Activated CD4-positive, alpha-beta T cell treated with anti-CD3 and anti-CD28 coated beads for 1 hour (primary cell): ENCODE data around the gene EEF1AKMT3.

Experiments used
- DNase-seq: peaks from one replicate; pipeline ENCODE4 v3.0.0-alpha.2; 2020

The EEF1AKMT3 gene

DNA sequence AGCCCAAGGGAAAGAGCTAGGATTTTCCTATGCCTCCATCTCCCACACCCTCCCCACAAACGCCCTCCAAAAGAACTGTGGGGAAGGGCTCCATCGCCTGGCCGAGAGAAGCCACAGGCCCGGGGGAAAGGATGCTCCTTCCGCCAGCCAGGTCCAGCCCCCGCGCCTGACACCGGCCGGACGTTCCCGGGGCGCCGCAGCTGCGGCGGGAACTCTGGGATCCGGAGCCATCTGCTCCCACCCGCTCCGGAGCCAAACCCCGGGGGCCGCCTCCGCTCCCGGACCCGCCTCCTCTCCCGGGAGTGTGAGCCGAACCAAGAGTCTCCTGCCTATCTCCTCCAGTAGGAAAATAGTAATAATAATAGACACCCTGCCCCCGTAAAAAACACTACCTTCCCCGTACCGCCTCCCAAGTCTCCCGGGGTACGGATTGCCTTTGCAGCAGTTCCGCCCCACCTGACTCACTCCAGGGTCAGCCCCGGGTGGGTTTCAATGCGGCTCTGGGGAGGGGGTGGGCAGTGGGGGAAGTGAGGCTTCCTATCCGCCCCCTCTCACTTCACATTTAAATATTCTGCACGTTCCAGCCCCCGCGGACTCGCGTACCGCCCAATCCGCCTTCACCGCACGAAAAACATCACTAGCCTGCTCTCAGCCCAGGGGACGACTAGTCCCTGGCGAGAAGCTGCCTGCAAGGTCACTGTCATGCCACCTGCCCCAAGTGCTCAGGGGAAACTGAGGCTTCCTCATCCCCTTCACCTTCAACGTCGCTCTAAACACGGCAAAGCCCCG, 36.3 kb upstream of the EEF1AKMT3 start:
- DNase-seq: no peak

DNA sequence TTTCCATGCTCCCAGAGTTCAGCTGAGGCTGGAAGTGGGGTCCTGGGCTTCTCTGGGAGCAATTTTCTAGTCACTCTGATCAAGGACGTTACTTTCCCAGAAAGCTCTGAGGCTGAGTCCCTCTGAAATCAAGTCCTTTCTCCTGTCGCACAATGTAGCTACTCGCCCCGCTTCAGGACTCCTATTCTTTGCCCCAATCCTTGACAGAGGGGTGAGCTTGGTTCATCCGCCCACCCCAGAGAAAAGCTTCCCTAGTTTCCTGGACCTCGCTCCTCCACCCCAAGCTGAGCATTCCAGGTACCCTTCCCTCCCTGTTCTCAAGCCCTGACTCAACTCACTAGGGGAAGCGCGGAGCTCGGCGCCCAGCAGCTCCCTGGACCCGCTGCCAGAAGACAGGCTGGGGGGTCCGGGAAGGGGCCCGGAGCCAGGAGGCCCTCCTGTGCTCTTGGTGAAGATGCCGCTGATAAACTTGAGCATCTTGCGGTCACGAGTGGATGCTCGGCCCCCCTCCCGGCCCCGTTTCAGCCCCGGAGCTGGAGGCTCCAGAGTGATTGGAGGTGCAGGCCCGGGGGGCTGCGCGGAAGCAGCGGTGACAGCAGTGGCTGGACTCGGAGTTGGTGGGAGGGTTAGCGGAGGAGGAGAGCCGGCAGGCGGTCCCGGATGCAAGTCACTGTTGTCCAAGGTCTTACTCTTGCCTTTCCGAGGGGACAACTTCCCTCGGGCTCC, 35.5 kb upstream of the EEF1AKMT3 start:
- no peak for DNase-seq

DNA sequence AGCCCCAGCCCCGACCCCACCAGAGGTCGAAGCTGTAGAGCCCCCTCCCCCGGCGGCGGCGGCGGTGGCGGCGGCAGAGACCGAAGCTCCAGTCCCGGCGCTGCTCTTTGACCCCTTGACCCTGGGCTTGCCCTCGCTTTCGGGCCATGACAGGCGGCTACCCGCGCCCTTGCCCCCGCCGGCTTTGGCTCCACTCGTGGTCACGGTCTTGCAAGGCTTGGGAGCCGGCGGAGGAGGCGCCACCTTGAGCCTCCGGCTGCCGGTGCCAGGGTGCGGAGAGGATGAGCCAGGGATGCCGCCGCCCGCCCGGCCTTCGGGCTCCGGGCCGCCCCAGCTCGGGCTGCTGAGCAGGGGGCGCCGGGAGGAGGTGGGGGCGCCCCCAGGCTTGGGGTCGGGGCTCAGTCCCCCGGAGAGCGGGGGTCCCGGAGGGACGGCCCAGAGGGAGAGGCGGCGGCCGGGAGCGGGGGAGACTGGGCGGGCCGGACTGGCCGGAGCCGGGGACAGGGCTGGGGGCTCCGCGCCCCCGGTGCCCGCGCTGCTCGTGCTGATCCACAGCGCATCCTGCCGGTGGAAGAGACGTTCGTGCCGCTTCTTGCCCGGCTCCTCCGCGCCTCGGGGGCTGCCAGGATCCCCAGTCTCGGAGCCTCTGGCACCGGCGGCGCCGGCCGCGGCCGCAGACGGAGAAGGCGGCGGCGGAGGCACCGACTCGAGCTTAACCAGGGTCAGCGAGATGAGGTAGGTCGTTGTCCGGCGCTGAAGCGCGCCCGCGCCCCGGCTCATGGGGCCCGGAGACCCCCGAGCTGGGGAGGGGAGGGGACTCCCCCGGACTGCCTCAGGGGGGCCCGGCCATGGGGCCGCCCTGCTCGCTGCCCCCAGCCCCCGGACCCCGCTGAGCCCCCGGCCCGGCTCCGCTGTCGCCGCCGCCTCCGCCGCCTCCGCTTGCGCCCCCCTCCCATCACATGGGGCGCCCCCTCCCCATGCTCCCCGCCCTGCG, 34.6 kb upstream of the EEF1AKMT3 start:
- DNase-seq: no peak

GRCh38 chr12:57738661-57739237, 33.7 kb upstream of the EEF1AKMT3 start, which contains the start of gene AGAP2:
AGAP2 (minus strand) TSS chr12:57738742; CDS start chr12:57738246, 496 bp downstream.
- DNase-seq: no peak

DNA sequence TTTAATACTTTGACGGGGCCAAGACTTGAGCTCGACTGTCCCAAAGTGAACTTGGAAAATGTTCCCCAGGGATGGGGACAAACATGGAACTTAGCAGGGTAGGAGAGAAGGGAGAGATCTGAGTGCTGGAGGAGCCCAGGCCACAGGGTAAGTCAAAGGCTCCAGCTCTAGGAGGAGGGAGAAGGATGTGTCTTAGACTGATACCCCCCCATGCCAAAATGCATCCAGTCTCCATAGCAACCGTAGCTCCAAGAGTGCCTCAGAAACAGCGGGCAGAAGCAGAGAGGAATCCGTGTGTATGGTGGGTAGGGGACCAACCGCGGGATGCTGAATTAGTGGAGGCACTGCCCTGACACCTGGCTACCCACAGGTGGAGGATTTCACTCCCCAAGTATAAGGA, 33.0 kb upstream of the EEF1AKMT3 start:
- DNase-seq: no peak

DNA sequence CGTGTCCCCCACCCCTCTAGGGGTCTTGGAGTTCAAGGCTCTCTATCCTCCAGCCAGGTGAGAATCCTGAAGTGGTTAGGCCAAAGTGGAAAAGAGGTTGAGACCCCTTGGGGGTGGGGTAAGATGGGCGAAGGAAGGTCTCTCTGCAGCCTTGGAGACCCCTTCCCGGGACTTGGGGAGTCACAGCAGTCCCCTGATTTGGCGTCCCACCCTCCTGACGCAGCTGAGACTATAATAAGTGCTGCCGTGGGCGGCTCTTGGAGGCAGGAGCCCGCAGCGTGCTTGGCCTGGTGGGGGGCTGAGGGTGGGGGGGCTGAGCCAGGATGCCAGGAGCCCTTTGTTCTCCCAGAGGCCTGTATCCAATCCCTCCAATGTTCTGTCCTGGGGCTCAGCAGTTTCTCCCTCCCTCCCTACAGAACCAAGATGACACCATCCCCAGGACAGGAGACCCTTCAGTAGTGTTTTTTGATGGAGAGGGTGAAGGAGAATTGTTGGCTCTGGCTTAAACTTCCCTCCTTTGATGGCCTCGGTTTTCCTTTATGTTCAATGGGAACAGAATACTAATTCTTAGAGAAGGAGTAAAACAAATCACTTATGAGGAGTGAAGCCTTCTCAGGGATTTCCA, 32.4 kb upstream of the EEF1AKMT3 start:
- DNase-seq: no peak

GRCh38 chr12:57740656-57741412, 31.6 kb upstream of the EEF1AKMT3 start:
- DNase-seq: peak; percentile 64

DNA sequence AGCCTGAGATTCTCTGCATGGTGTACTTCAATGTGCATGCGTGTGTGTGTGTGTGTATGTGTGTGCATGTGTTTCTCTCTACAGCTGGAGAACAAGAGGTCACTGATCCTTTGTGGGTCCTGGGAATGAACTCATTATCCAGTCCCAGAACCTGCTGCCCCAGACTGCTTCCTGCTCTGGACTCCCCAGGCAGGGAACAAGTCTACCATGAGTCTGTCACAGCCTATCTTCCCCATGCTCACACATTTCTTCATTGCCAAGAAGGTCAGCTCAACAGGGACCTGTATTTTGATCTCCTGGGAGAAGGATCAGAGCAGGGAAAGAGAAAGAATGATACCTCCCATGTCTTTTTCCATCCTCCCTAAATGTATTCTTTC, 31.0 kb upstream of the EEF1AKMT3 start:
- no peak for DNase-seq

- peak; percentile 63 for DNase-seq
Measured at GRCh38 chr12:57741844-57742738, 30.3 kb upstream of the EEF1AKMT3 start.

GRCh38 chr12:57743769-57744168, 28.6 kb upstream of the EEF1AKMT3 start:
- DNase-seq: no peak

DNA sequence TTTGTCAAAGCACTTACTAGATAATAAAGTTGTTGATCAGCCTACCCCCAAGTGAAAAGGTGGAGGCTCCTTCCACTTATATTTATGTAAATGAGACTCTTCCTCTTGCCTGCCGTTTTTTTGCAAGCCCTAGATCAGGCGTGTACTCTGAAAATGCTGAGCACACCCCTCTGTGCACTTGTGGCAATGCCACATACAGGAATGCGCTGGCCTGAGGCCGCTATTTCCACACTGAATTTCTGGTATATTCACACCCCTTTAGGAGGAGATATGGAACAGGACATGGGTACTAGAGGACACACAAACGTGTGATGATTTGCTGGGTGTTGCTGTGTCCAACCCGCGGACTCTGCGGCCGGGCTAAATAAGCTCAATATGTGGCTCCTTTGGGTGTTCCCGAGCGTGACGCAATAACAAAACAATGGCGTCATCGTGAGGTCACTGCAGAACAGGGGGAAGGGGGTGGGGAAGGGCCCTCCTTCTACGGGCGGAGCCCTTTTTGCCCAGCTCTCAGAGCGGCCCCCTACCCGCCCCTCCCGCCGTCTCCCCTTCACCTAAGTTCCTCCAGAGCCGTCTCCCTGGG, 28.1 kb upstream of the EEF1AKMT3 start:
- peak; percentile 58 for DNase-seq

- DNase-seq: peak; percentile 90
Measured at GRCh38 chr12:57744777-57745484, 27.5 kb upstream of the EEF1AKMT3 start, which contains the start of gene TSPAN31. TSPAN31 (plus strand) TSS chr12:57745039; CDS start chr12:57745155, 116 bp downstream.

GRCh38 chr12:57745485-57745881, 26.9 kb upstream of the EEF1AKMT3 start:
- no peak for DNase-seq

GRCh38 chr12:57746025-57746424, 26.4 kb upstream of the EEF1AKMT3 start:
- no peak for DNase-seq

- DNase-seq: no peak
Measured at GRCh38 chr12:57749061-57749460, 23.4 kb upstream of the EEF1AKMT3 start.

DNA sequence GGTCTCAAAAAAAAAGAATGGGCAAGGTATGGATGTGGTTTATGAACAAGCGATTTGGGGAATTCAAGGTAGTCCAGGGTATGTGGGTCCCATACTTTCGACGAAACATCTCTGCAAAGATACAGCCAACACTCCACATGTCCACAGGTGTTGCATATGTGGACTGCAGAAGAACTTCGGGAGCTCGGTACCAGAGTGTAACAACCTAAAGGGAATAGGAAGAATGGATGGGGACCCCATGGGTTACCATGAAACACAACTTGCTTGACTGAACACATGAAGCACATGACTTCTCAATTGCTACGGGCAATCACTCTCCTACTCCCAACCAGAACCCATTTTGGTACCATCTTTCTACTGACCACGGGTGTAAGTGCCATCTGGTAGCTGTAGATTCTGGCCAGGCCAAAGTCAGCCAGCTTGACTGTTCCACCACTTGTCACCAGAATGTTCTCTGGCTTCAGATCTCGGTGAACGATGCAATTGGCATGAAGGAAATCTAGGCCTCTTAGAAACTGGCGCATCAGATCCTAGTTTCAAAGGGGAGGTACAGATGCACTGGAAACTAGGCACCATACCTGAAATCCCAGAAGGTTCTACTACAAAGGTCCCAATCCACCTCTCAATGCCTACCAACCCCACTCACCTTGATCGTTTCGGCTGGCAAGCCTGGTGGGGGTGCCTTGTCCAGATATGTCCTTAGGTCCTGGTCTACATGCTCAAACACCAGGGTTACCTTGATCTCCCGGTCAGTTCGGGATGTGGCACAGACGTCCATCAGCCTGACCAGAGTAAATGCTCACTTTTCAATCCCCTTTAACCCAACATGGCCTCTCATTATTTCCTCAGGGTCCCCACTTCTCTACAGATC, 21.6 kb upstream of the EEF1AKMT3 start:
- DNase-seq: no peak

DNA sequence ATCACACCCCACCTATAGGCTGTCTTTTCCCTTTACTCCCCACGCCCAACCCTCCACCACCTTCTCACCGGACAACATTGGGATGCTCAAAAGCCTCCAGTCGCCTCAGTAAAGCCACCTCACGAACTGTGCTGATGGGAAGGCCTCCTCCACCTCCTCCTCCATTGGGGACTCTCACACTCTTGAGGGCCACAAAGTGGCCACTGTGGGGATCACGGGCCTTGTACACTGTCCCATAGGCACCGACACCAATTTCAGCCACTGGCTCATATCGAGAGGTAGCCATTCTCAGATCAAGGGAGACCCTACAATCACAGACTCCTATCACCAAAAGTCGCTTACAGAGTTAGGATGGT, 21.0 kb upstream of the EEF1AKMT3 start:
- no peak for DNase-seq
